Glomerular visceral epithelial cell (primary cell): ENCODE measurements around the gene LRP1.
A peak's percentile ranks its signal among the peaks of the same experiment; 100 is the strongest.

ENCODE experiments used
- DNase-seq: peaks from one replicate; pipeline ENCODE4 v3.0.0-alpha.2; 2016; ENCODE audit errors: extremely low spot score

Gene LRP1

DNA sequence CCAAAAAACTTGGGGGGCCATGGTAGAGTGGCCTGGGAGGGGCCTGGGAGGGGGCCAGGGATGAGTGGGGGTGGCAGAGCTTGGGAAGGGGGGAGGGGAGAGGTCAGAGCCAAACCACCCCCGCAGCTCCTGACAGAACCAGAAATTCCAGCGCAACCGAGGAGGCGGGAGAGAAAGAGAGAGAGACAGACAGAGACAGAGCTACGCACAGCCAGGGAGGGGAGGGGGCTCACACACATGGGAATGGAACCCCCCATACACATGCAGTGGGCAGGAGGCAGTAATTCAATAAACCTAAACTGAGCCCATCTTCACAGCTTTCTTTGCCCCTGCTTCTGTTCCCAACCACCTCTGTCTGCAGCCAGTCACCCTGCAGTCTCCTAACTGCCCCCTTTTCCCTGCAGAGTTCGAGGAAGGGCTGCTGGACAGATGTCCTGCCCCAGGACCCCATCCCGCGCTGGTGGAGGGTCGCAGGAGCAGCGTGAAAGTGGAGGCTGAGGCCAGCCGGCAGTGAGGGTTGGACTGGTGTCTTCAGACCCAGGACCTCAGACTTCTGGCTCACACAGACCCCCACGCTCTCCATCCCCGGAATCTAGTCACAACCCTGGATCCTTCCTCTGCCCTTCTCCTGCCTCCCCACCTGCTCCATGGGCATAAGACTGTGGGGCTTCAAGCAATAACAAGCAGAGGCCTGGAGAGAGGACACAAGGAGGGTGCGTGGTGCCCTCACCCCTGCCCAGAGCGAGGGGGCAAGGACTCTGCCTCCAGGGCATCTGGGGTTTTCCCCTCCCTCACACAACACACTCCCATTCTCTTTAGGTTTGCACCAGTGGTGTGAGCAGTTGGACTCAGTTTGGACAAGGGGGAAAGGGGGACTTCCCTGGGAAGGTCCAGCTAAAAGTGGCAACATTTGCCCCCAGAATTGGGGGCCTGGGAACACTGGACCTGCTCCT lies 33.8 kb upstream of the LRP1 start:
- DNase-seq: no peak

DNA sequence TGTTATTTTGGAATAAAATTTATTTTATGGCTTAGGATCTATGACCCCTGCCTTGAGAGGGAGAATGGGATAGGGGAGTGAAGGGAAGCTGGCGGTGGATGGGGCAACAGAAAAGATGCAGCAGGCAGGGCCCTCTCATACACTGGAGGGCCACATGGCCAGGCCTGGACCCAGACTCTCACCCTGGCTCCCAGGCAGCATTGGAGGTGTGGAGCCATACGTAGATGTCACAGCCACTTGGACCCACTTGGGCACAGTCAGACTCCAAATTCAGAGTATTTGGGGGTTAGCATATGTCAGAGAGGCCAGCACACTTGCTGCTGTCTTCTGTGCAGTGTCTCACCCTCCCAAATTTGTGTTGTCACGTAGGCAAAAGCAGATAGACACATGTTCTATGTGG lies 32.8 kb upstream of the LRP1 start:
- DNase-seq: no peak

GRCh38 chr12:57096099-57096572 lies 32.1 kb upstream of the LRP1 start:
- peak; percentile 49 for DNase-seq

GRCh38 chr12:57096748-57097553 lies 31.3 kb upstream of the LRP1 start:
- DNase-seq: no peak

DNA sequence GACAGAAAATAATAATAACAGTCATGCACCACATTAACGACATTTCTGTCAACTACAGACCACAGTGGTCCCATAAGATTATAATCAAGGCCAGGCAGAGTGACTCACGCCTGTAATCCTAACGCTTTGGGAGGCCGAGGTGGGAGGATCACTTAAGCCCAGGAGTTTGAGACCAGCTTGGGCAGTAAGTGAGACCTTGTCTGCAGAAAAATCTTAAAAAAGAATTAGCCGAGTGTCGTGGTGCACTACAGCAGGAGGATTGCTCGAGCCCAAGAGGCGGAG lies 30.8 kb upstream of the LRP1 start:
- DNase-seq: no peak

GRCh38 chr12:57098546-57098945 lies 29.7 kb upstream of the LRP1 start:
- no peak for DNase-seq

GRCh38 chr12:57099047-57099714 lies 29.1 kb upstream of the LRP1 start:
- DNase-seq: no peak

GRCh38 chr12:57099766-57100165 lies 28.5 kb upstream of the LRP1 start:
- DNase-seq: no peak

- DNase-seq: no peak
Measured at GRCh38 chr12:57101892-57102695, 26.2 kb upstream of the LRP1 start.

GRCh38 chr12:57103856-57104255 lies 24.4 kb upstream of the LRP1 start:
- no peak for DNase-seq

GRCh38 chr12:57104292-57104910 lies 23.9 kb upstream of the LRP1 start:
- DNase-seq: no peak

DNA sequence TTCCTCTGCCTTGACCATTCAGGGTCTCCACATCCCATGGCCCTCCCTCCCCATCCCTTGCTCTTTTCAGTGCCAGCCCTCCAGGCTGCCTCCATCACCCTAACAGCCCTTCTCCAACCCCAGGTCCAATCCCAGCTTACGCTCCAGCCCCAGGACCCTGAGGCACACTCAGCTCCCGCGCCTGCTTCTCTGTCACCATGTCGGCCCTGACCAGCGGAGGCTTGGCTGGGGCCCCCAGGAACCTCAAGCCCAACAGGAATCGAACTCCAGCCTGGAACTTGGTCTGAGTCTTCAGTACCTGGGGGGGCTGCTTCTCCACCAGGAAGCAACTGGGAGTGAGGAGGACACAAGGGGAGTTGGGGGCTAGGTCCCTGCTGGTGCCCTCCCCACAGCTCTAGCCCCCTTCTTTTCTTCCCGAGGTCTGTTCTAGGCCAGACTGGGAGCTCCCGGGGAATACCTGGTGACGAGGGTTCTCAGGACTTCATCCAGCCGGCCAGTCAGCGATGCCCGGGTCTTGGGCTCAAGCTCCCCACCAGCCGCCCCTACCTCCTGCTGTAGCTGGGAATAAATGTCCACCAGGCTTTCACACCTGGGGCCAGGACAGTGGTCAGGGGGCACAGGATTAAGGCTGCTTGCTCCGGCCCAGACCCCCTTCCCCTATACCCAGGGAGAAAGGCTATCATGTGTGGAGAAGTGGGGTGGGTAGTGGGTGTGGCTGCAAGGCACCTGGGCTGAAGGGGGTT lies 23.1 kb upstream of the LRP1 start:
- DNase-seq: no peak

DNA sequence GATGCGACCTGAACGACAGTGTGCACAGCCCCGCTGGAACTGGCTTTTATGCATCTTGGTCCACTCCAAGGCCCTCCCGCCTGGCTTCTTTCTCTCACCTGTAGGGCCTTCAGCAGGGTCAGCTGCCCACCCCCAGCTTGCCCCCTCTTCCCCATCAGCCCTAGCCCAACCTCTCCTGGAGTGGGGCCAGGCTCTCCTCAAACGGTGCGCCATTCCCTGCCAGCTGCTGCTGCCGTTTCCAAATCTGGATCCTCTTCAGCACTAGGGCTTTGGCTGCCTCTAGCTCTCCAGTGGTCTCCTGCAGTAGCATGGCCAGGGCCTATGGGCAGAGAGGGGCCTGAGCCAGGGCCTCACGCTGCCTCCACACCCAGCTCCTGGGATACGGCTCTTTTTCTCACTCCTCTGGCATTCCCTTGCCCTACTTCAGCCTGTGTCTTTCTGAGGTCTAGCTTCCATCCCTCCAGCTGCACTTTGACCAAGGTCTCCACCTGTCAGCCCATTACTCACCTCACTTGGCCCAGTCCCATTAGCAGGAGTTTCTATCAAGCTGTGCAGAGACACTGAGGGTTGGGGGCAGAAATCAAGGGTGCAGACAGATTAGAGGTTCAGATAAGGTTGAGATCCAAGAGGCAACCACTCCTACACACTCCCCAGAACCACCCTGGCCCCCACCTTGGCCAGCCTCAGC lies 22.1 kb upstream of the LRP1 start:
- DNase-seq: no peak

DNA sequence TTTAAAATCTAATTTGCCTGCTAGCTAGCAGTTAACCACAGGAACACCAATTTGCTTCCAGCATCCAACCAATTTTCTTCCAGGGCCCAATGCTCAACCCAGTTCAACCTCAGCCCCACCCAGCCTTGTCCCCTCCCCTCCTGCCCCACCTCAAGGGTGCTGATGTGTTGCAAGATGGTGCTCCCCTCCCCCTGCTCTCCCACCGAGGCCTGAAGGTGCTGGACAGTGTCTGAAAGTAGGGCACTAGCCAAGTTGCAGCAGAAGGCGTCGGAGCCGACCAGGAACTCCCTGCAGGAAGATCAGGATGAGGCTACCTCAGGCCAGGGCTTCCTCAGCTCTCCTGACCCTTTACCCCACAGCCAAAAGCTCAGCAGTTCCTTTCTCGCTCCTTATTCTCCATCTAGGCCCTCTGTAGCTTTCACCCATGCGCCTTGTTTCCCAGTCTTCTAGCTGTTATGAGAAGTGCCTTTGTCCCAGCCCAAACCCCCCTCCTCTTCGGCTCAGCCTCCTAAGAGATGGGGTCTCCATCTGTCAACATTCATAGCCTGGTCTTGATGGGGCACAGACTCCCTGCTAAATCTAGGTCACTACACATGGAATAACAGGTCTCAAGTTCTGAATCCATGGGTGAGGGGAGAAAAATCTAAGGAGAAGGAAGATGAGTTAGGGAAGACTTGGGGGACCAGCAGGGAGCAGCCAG lies 20.7 kb upstream of the LRP1 start:
- no peak for DNase-seq

DNA sequence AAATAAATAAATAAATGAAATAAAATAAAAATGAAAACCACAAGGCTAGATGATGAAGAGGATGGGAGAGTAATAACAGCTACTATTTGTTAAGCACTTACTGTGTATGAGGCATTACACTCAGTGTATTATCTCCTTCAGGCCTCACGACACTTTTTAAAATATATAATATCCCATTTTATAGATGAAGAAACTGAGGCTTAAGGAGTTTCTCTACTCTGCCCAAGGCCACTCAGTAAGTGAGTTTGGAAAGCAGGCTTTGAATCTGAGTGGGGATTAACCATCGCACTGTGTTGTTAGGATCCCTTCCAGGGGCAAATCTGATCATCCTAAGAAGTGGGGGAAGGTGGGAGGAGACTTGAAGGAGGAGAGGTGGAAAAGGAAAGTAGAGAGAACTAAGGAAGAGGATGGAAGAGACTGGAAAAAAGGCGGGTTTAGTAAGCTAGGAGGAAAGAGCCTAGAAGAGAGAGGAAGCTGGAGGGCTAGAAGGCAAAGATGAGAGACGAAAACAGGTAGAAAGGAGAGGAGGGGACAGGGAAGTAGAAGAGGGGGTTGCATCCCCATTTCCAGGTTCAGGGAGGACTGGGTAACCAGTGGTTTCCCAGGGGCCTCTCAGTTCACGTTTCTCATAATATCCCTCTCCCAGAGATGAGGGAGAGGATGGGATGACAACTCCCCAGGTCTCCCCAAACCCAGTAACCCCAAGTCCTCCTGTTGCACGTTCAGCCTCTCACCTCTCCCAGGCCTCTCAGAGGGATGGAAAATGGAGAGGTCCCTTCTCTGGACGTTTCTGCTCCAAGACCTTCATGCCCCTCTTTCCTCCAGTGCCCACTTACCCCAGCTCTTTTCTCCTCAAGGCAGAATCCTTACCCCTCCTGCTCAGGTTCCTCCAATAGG lies 18.8 kb upstream of the LRP1 start:
- no peak for DNase-seq

- DNase-seq: peak; percentile 65
Measured at GRCh38 chr12:57110104-57111030, 17.9 kb upstream of the LRP1 start.
